ENCODE measurements around the gene NUDT21.

The NUDT21 gene

GRCh38 chr16:56420613-56421012 is 30.5 kb downstream of the NUDT21 start:
- TF ChIP-seq CTCF (conservative IDR thresholded peaks at IDR 0.05) (no peak), ZFX (IDR thresholded peaks at IDR 0.05) (no peak)
- no peak overlapping the region for H3K27ac ChIP-seq

GRCh38 chr16:56419740-56420548 is 31.2 kb downstream of the NUDT21 start:
- TF ChIP-seq ZFX (IDR thresholded peaks at IDR 0.05) = no peak
- TF ChIP-seq CTCF (conservative IDR thresholded peaks at IDR 0.05) = 0 out of 2 replicates have a peak, but pooled peaks have one; percentile 2
- no peak overlapping the region for H3K27ac ChIP-seq

GRCh38 chr16:56417138-56417537 is 34.0 kb downstream of the NUDT21 start:
- H3K27ac ChIP-seq = no peak overlapping the region
- no peak for TF ChIP-seq ZFX (IDR thresholded peaks at IDR 0.05)
- no peak for TF ChIP-seq CTCF (conservative IDR thresholded peaks at IDR 0.05)

GRCh38 chr16:56415875-56416274 is 35.3 kb downstream of the NUDT21 start:
- TF ChIP-seq CTCF (conservative IDR thresholded peaks at IDR 0.05) (no peak), ZFX (IDR thresholded peaks at IDR 0.05) (no peak)
- H3K27ac ChIP-seq = no peak overlapping the region

- H3K27ac ChIP-seq = no peak overlapping the region
Measured at GRCh38 chr16:56414366-56414765, 36.8 kb downstream of the NUDT21 start.

GRCh38 chr16:56413381-56413780 is 37.8 kb downstream of the NUDT21 start:
- no peak overlapping the region for H3K27ac ChIP-seq
- TF ChIP-seq ZFX (IDR thresholded peaks at IDR 0.05) (no peak), CTCF (conservative IDR thresholded peaks at IDR 0.05) (no peak)

More at GRCh38 chr16:56414366-56414765, 36.8 kb downstream of the NUDT21 start:
- no peak for TF ChIP-seq ZFX (IDR thresholded peaks at IDR 0.05)
- TF ChIP-seq CTCF (conservative IDR thresholded peaks at IDR 0.05) = no peak

GRCh38 chr16:56411624-56412023 is 39.5 kb downstream of the NUDT21 start:
- no peak overlapping the region for H3K27ac ChIP-seq
- TF ChIP-seq CTCF (conservative IDR thresholded peaks at IDR 0.05) (no peak), ZFX (IDR thresholded peaks at IDR 0.05) (no peak)
